Activated T-helper 1 cell treated with anti-CD3 and anti-CD28 coated beads, Interleukin-12 subunit alpha, Interleukin-12 subunit beta, Interleukin-2, Interleukin-4 antibody, amounts not matched to agents 30 ng/mL and 10 ng/mL and 1 ng/mL, durations not matched to agents 14 hours and 24 hours and 36 hours (primary cell): Measurements from ENCODE around the gene HECTD4. TPM values are rescaled to one million over a fixed set of nuclear protein-coding genes. Genes with fewer than 3 reads are reported as not detected.

ENCODE experiments used
- DNase-seq: peaks from one replicate; pipeline ENCODE4 v3.0.0; 2021; ENCODE audit warnings: low spot score
- H3K27ac Mint-ChIP-seq: one replicate; pipeline ENCODE4 v1.8.0; 2021; ENCODE audit warnings: mild to moderate bottlenecking, mixed read lengths
- H3K27me3 Mint-ChIP-seq: one replicate; pipeline ENCODE4 v1.8.0; 2022; ENCODE audit warnings: mild to moderate bottlenecking, moderate library complexity, mixed read lengths; ENCODE audit not compliant: insufficient read depth
- H3K36me3 Mint-ChIP-seq: one replicate; pipeline ENCODE4 v1.8.0; 2021; ENCODE audit warnings: low read depth, mixed read lengths
- H3K4me1 Mint-ChIP-seq: one replicate; pipeline ENCODE4 v1.8.0; 2021; ENCODE audit warnings: low read depth, mixed read lengths
- H3K4me3 Mint-ChIP-seq: one replicate; pipeline ENCODE4 v1.8.0; 2021; ENCODE audit warnings: mild to moderate bottlenecking, moderate library complexity, mixed read lengths
- H3K9me3 Mint-ChIP-seq: one replicate; pipeline ENCODE4 v1.8.0; 2021; ENCODE audit warnings: mixed read lengths
- intact Hi-C: fragments of 100-400 bp; cut with micrococcal nuclease; formaldehyde crosslinking; loops from one replicate; pipeline ENCODE4 v1.15.1; 2024
- total RNA-seq: library from RNA; stranded (reverse); gene quantifications from 2 replicates; pipeline ENCODE4 v1.2.3, GENCODE V29; 2022

HECTD4 gene
- total RNA-seq, 1 donor from 2014 or later = 36.9 TPM

DNA sequence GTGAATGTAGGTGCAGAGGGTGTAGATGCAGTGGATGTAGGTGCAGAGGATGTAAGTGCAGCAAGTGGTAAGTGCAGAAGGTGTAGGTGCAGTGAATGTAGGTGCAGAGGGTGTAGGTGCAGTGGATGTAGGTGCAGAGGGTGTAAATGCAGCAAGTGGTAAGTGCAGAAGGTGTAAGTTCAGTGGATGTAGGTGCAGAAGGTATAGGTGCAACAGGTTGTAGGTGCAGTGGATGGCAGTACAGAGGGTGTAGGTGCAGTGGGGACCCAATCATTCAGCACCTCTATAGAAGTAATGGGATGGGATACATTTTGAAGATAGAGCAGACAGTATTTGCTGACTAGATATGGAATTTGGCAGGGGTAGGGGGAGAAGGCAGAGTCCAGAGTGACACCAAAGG is 85.0 kb downstream of the HECTD4 start:
- H3K4me1 Mint-ChIP-seq = no peaks in the 10 kb centered on the region
- intact Hi-C loops = no loop called here
- H3K27me3 Mint-ChIP-seq = no peaks in the 10 kb centered on the region
- H3K4me3 Mint-ChIP-seq = no peak overlapping the region
- H3K36me3 Mint-ChIP-seq = peaks cover 1% of the 10 kb centered on the region
- no peak for DNase-seq
- no peak overlapping the region for H3K27ac Mint-ChIP-seq
- no peaks in the 10 kb centered on the region for H3K9me3 Mint-ChIP-seq

DNA sequence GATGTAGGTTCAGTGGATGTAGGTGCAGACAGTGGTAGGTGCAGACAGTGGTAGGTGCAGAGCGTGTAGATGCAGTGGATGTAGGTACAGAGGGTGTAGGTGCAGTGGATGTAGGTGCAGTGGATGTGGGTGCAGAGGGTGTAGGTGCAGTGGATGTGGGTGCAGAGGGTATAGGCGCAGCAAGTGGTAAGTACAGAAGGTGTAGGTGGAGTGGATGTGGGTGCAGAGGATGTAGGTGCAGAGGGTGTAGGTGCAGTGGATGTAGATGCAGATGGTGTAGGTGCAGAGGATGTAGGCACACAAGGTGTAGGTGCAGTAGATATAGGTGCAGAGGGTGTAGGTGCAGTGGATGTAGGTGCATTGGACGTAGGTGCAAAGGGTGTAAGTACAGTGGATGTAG is 86.0 kb downstream of the HECTD4 start:
- H3K9me3 Mint-ChIP-seq = peaks cover 3% of the 10 kb centered on the region
- no peak for DNase-seq
- no peak overlapping the region for H3K4me3 Mint-ChIP-seq
- intact Hi-C loops = no loop called here
- peaks cover 5% of the 10 kb centered on the region for H3K36me3 Mint-ChIP-seq
- H3K27me3 Mint-ChIP-seq = no peaks in the 10 kb centered on the region
- no peak overlapping the region for H3K27ac Mint-ChIP-seq
- H3K4me1 Mint-ChIP-seq = peaks cover 4% of the 10 kb centered on the region

DNA sequence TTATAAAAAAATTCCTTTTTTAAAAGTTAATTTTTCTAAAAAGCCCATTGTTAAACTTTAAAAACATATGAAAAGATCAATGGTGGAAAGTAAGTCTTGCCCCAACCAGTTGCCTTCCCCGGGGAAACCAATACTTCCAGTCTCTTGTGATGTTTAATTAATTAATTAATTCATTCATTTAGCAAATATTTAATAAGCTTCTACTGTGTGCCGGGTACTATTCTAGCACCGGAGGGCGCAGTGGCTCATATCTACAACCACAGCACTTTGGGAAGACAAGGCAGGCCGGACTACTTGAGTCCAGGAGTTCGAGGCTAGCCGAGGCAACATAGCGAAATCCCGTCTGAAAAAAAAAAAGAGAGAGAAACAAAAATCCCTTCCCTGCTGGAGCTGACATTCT is 87.4 kb downstream of the HECTD4 start:
- DNase-seq = no peak
- Mint-ChIP-seq H3K27me3 (no peaks in the 10 kb centered on the region), H3K27ac (no peak overlapping the region), H3K9me3 (peaks cover 3% of the 10 kb centered on the region), H3K36me3 (peaks cover 7% of the 10 kb centered on the region), H3K4me1 (peaks cover 4% of the 10 kb centered on the region), H3K4me3 (no peak overlapping the region)
- intact Hi-C loops = no loop called here

DNA sequence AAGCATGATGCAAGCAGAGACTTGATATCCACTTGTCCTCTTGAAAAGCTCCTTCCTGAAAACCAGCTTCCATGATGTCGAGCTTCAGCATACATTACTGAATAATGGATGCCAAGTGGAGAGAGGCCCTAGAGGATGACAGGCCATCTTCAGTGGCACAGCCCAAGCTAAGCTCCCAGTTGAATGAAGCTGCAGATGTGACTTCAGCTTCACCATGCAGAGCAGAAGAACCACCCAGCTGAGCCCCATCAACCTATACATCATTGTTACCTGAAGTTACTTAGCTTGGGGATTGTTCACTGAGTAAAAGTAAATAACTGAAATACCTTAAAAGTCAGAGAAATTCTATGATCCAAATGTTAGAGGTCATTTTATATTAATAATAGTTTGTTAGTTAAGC is 93.6 kb downstream of the HECTD4 start:
- H3K27ac Mint-ChIP-seq = no peak overlapping the region
- H3K36me3 Mint-ChIP-seq = peaks cover 11% of the 10 kb centered on the region
- no peak overlapping the region for H3K4me3 Mint-ChIP-seq
- H3K27me3 Mint-ChIP-seq = no peaks in the 10 kb centered on the region
- peaks cover 4% of the 10 kb centered on the region for H3K4me1 Mint-ChIP-seq
- DNase-seq = no peak
- H3K9me3 Mint-ChIP-seq = peaks cover 10% of the 10 kb centered on the region
- intact Hi-C loops = no loop called here

DNA sequence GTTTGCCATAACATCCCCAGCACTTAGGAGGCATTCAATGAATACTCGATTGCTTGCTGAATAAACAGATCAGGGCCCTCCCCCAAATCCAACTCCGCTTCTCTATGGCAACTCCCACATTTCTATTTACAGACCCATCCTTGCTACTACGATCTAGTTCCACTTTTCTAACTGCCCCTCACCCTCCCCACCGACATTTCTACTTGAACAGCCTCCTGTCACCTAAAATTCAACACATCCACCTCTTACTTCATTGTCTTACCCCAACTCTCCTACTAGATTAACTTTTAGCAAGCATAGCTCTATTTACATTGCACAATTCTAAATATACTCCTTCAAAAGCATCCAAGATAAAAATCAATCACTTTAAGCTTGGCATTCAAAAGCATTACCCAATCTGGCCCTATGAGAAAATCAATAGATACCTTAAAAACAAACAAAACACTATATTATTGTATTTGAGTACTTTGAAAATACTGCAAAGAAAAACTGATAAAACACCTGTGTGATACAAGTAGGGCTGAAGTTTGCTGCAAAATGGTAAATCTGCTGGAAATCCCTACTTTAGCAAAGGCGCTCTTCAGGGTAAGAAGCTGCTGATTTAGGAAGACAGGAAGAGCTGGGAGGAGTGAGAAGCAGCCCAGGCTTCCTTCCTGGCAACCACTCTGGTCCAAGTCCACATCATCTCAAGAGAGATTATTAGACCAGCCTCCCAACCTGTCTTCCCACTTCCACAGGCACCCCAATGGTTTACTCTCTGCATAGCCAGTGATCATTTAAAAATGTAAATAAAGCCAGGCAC is 96.4 kb downstream of the HECTD4 start:
- DNase-seq = no peak
- intact Hi-C loops = no loop called here
- no peak overlapping the region for H3K27ac Mint-ChIP-seq
- no peaks in the 10 kb centered on the region for H3K4me1 Mint-ChIP-seq
- H3K9me3 Mint-ChIP-seq = peaks cover 6% of the 10 kb centered on the region
- H3K36me3 Mint-ChIP-seq = peaks cover 5% of the 10 kb centered on the region
- no peaks in the 10 kb centered on the region for H3K27me3 Mint-ChIP-seq
- no peak overlapping the region for H3K4me3 Mint-ChIP-seq

DNA sequence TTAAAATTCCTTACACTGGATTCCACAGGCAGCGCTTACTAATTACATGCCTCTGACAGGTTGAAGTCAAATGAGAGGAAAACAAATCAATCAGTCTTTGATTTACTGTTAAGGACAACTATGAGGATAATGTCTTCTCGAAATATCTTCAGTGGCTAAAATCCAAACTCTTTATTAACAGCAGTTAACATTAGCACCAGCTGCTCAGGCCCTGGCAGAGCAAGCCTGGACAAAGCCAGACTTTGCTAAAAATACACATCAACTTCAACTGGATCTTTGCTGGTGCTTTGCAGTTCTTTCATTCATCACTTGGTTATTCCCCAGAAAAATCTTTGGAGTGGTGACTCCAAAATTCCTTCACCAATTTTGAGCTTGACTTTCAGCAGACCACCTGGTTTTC is 98.7 kb downstream of the HECTD4 start:
- no peak overlapping the region for H3K4me3 Mint-ChIP-seq
- DNase-seq = no peak
- no peaks in the 10 kb centered on the region for H3K36me3 Mint-ChIP-seq
- intact Hi-C loops = no loop called here
- H3K27ac Mint-ChIP-seq = no peak overlapping the region
- H3K4me1 Mint-ChIP-seq = no peaks in the 10 kb centered on the region
- H3K9me3 Mint-ChIP-seq = no peaks in the 10 kb centered on the region
- H3K27me3 Mint-ChIP-seq = no peaks in the 10 kb centered on the region

DNA sequence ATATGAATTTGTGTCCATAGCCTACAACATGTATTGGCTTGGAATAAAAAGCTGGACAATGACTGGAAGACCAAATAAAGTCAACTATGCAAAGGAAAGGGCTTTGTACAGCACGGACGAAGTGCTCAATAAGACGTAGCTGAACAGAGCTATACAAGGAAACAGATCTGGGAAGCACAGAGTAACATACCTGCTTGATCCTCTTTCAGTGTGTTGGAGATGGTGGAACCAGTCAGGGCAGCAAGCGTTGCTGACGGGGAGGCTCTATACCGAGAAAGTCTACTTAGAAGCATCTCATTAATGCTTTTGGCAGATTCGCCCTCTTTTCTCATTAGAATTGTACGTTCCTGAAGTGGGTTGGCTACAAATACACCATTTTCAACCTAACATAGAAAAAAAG is 99.3 kb downstream of the HECTD4 start:
- Mint-ChIP-seq H3K4me1 (no peaks in the 10 kb centered on the region), H3K27me3 (no peaks in the 10 kb centered on the region), H3K4me3 (no peak overlapping the region), H3K36me3 (peaks cover 1% of the 10 kb centered on the region), H3K27ac (no peak overlapping the region), H3K9me3 (no peaks in the 10 kb centered on the region)
- intact Hi-C loops = no loop called here
- no peak for DNase-seq

DNA sequence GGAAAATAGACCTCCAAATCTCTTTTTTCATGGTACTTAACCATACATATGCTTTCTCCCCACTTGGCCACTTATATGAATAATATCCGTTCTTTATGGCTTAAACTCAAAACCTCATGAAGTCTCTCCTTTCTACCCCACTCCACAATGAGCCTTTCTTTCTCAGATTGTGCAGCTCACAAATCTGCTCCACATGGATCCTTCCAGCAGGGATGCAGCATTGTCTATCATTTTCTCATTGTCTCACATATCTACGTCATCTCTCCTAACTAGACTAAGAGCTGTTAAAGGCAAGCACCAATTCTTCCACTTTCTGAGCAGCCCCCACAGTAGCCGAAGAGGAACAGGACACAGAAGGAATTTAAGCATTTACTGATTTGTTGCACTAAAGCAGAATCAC is 106.4 kb downstream of the HECTD4 start:
- H3K4me3 Mint-ChIP-seq = no peak overlapping the region

DNA sequence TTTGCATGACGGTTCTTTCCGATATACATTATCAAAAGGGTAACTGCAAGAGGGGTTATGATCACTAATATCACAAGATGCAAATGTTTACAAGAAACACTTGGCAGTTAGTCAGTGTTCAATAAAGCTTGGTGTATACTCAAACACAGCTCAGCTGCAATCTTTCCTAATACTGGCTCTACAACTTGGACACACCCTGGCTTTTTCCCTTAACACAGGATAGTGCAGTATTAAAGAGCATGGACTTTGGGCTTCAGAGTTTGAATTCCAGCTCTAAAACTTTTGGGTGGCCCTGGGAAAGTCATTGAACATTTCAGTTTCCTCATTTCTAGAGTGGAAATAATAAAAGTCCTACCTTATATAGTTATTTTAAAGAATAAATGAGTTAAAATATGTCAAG is 107.0 kb downstream of the HECTD4 start:
- H3K4me3 Mint-ChIP-seq = no peak overlapping the region
- peaks cover 22% of the 10 kb centered on the region for H3K36me3 Mint-ChIP-seq
- H3K4me1 Mint-ChIP-seq = no peaks in the 10 kb centered on the region
- H3K9me3 Mint-ChIP-seq = no peaks in the 10 kb centered on the region
- intact Hi-C loops = no loop called here
- no peaks in the 10 kb centered on the region for H3K27me3 Mint-ChIP-seq
- no peak for DNase-seq
- no peak overlapping the region for H3K27ac Mint-ChIP-seq

More for the DNA sequence above, 106.4 kb downstream of the HECTD4 start:
- no peak for DNase-seq
- H3K4me1 Mint-ChIP-seq = no peaks in the 10 kb centered on the region
- intact Hi-C loops = no loop called here
- no peaks in the 10 kb centered on the region for H3K9me3 Mint-ChIP-seq
- H3K27me3 Mint-ChIP-seq = no peaks in the 10 kb centered on the region
- H3K36me3 Mint-ChIP-seq = peaks cover 21% of the 10 kb centered on the region
- H3K27ac Mint-ChIP-seq = no peak overlapping the region

DNA sequence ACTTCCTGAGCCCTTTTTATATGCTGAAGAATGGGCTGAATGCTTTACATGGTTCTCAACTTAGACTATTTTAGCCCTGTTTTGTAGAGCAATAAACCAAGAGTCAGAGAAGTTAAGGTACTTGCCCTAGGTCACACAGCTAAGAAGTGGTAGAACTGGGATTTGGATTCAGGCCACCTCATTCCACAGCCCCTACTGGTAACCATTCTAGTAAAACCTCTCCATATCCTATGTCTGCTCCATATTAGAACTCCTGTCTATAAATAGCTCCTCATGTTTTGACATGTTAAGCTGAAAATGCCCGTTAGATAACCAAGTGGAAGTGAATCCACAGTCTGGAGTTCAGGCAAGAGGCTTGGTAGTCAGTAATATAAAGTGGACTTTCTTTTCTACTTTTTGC is 111.6 kb downstream of the HECTD4 start:
- no peak overlapping the region for H3K27ac Mint-ChIP-seq
- no peaks in the 10 kb centered on the region for H3K27me3 Mint-ChIP-seq
- no peaks in the 10 kb centered on the region for H3K9me3 Mint-ChIP-seq
- H3K36me3 Mint-ChIP-seq = peaks cover 24% of the 10 kb centered on the region
- no peaks in the 10 kb centered on the region for H3K4me1 Mint-ChIP-seq
- intact Hi-C loops = no loop called here
- DNase-seq = no peak
- no peak overlapping the region for H3K4me3 Mint-ChIP-seq

DNA sequence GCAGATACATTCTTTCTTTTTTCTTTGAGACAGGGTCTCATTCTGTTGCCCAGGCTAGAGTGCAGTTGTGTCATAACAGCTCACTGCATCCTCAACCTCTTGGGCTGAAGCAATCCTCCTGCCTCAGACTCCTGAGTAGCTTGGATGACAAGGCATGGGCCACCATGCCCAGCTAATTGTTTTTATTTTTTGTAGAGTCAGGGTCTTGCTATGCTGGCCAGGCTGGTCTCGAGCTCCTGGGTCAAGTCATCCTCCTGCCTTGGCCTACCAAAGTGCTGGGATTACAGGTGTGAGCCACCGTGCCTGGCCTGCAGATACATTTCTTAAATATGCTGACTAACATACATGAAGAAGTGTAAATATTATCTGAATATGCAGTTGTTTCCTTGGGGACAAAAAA is 115.8 kb downstream of the HECTD4 start:
- H3K4me3 Mint-ChIP-seq = no peak overlapping the region
- intact Hi-C loops = no loop called here
- no peaks in the 10 kb centered on the region for H3K27me3 Mint-ChIP-seq
- no peak for DNase-seq
- no peaks in the 10 kb centered on the region for H3K9me3 Mint-ChIP-seq
- no peak overlapping the region for H3K27ac Mint-ChIP-seq
- H3K4me1 Mint-ChIP-seq = no peaks in the 10 kb centered on the region
- H3K36me3 Mint-ChIP-seq = peaks cover 16% of the 10 kb centered on the region

DNA sequence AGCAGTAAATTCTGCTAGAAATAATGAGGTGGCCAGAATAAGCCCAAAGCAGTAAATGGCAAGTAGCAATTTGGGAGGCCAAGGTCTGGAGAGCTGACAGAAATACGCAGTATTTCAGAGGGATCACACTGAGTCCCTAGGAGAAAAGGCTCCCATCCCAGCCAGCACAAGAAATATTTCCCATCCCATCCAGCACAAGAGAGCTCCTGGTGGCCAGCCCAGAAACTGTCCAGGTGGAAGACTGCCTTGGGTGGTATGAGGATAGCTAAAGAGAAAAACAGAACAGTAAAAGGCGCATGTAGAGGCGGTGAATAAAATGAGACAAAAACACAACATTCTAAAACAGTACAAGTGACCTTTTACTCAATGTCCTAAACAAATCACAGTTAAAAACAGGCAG is 120.7 kb downstream of the HECTD4 start:
- Mint-ChIP-seq H3K36me3 (peaks cover 17% of the 10 kb centered on the region), H3K4me3 (no peak overlapping the region), H3K9me3 (no peaks in the 10 kb centered on the region), H3K27ac (no peak overlapping the region), H3K4me1 (no peaks in the 10 kb centered on the region), H3K27me3 (no peaks in the 10 kb centered on the region)
- DNase-seq = no peak
- intact Hi-C loops = no loop called here

DNA sequence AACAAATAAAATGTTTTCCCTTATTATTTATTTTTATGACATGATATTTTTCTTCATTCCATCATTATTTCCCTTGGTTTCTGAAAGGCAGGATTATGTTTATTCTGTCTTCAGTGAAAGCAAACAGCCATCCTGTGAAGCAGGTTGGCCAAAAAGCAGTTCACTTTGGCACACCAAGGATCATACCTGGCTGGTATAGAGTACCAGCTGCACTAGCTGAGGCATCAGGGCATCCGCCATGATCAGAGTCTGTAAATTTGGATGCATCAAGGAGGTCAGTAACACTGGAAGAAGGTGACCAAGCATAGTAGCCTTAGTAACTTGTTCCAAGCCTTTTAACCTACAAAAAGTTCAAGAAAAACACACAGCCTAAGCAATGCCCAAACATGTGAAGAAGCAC is 123.3 kb downstream of the HECTD4 start:
- Mint-ChIP-seq H3K4me1 (no peaks in the 10 kb centered on the region), H3K36me3 (peaks cover 34% of the 10 kb centered on the region), H3K9me3 (no peaks in the 10 kb centered on the region), H3K27me3 (no peaks in the 10 kb centered on the region), H3K27ac (no peak overlapping the region), H3K4me3 (no peak overlapping the region)
- DNase-seq = no peak
- intact Hi-C loops = no loop called here

DNA sequence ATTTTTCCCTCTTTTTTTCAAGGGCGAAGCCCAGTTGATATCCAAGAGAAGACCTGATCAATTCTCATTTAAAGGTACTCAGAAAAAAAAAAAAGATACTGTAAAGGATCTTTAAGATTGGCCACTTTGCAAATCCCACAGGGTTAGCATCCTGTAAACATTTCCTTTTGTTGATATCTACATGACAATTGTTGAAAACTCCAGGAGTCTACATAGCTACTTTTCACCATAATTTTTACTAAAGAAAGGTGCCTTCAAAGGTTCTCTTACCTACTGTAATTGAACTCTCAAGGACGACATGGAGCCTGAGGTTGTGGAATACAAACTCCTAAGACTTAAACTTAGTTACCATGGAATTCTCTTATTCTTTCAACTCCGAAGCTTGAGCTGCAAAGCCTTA is 125.5 kb downstream of the HECTD4 start:
- Mint-ChIP-seq H3K4me1 (no peaks in the 10 kb centered on the region), H3K9me3 (no peaks in the 10 kb centered on the region), H3K4me3 (no peak overlapping the region), H3K27me3 (no peaks in the 10 kb centered on the region), H3K27ac (no peak overlapping the region), H3K36me3 (peaks cover 42% of the 10 kb centered on the region)
- DNase-seq = no peak
- intact Hi-C loops = no loop called here
